NCI-H1105 treated with DMSO at 0.1 percent for 48 hours (cell line): ENCODE results near the gene DDX42.

Experiments used
- DNase-seq: peaks from one replicate; lab custom pipeline; 2025; lab: John Stamatoyannopoulos, UW

The DDX42 gene, protein sequence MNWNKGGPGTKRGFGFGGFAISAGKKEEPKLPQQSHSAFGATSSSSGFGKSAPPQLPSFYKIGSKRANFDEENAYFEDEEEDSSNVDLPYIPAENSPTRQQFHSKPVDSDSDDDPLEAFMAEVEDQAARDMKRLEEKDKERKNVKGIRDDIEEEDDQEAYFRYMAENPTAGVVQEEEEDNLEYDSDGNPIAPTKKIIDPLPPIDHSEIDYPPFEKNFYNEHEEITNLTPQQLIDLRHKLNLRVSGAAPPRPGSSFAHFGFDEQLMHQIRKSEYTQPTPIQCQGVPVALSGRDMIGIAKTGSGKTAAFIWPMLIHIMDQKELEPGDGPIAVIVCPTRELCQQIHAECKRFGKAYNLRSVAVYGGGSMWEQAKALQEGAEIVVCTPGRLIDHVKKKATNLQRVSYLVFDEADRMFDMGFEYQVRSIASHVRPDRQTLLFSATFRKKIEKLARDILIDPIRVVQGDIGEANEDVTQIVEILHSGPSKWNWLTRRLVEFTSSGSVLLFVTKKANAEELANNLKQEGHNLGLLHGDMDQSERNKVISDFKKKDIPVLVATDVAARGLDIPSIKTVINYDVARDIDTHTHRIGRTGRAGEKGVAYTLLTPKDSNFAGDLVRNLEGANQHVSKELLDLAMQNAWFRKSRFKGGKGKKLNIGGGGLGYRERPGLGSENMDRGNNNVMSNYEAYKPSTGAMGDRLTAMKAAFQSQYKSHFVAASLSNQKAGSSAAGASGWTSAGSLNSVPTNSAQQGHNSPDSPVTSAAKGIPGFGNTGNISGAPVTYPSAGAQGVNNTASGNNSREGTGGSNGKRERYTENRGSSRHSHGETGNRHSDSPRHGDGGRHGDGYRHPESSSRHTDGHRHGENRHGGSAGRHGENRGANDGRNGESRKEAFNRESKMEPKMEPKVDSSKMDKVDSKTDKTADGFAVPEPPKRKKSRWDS

GRCh38 chr17:63774141-63774968 lies at the start of gene DDX42:
Gene DDX42, plus strand, starts transcription at chr17:63774170. Its CDS starts 12,880 bp downstream, at chr17:63787050.
- peak; percentile 24 for DNase-seq

GRCh38 chr17:63735691-63736090 lies 38.3 kb upstream of the DDX42 start:
- DNase-seq = no peak

DNA sequence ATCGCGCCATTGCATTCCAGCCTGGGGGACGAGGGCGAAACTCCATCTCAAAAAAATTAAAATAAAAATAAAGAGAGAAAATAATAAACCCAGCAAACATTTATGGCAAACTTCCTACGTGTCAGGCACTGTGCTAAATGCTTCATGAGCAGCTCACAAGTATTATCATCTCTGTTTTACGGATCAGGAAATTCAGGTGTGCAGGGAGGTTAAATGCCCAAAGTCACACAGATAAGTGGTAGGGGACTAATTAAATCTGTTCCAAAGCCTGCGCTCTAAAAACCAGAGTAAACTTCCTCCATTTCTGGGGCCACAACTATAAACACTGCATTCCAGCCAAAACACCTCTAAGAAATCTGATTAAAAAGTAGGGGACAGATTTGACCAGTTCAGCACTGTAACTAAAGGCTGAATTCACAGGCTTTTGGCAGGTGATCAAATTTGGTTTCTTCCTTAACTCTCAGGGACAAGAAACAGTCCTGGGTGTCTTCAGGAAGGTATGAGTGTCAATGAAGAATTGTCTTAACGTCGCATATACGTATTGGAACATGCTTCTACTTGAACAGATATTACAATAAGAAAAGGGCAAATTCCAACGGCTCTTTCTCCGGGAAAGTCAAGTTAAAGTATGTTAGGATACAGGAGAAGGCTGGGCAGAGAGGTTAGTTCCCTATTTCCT lies 33.4 kb upstream of the DDX42 start:
- DNase-seq = no peak

DNA sequence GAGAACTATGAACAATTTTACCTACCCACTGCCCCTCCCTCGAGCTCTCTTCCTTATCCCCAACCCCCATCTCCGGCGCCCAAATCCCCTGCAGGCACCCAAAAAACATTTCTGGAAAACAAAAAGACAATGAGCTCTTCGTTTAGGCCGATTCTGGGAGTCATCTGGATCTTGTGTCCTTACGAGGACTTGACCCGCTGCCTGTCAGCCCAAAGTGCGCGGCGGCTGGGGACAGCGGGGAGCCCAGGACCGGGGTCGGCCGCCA lies 32.9 kb upstream of the DDX42 start:
- no peak for DNase-seq

DNA sequence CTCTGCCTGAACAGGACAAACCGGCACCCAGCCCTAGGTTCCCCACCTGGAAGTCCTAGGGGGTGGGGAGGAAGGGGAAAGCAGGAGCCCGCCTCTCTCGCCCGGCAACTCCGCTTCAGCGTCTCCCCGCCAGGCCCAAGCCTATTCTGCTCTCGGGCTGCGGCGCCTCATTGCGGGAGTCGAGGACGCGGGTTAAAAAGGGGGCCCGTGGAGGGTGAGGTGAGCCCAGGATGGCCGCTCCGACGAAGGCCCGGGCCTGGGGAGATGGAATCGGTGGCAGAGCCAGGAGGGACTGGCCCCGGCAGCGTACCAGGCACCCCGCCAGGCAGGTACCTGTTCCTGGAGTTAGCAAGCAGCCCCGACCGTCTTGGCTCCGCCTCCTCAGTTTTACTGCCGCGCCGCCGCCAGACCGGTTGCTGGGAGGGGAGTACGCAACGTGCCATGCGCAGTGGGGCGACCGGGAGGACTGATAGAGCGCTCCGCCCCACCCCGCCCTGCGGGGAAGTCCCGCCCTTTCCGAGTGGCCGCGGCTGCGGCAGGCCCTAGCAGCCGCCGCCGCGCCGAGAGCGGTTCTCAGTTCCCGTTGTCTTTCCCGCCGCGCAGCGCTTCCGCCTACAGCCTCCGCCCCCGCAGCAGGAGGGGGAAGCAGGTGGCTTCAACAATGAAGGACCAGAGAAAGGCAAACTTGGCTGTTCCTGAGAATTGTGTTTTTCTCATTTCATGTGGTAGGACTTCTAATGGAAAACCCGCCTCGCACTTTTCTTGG lies 32.4 kb upstream of the DDX42 start, which contains the start of gene STRADA:
Gene STRADA, minus strand, starts transcription at position 392 of the 766 bp plus-strand sequence. CDS start 13,430 bp downstream, outside the sequence.
- DNase-seq = peak; percentile 96

GRCh38 chr17:63751806-63752205 lies 22.2 kb upstream of the DDX42 start:
- no peak for DNase-seq

DNA sequence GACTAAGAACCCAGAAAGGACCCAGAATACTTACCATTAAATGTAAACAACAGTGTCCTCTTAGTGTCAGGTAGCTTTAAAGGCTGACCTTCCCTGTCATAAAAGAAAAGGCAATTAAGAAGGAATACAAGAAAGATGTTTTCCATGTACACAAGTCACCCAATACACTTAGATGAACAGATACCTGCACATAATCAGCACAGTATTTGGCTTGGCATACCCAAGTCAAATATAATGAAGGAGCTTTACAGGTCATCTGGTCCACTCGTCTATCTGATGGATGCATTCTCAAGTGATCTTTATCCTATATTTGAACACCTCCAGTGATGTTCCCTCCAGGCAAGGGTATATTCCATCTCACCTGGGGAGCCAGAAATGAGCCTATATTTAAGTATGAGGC lies 21.3 kb upstream of the DDX42 start:
- DNase-seq = no peak

DNA sequence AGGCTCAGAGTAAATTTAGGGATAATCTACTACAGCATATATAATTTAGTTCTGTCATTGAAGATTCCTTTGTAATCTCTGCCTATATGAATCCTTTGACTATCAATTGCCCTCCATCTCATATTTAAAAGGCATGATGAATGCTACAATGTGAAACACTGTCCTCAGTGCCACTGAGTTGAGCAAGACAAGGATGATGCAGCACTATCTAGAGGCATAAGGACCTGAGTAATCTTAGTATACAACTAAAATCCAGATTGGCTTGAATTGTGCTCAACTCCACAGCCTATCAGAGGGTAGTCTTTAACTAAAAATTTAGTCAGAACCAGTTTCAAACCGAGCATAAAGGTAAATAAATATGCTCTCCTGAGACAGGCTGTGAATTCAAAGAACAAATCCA lies 20.8 kb upstream of the DDX42 start:
- DNase-seq = no peak

GRCh38 chr17:63754046-63754445 lies 19.9 kb upstream of the DDX42 start:
- DNase-seq = no peak

DNA sequence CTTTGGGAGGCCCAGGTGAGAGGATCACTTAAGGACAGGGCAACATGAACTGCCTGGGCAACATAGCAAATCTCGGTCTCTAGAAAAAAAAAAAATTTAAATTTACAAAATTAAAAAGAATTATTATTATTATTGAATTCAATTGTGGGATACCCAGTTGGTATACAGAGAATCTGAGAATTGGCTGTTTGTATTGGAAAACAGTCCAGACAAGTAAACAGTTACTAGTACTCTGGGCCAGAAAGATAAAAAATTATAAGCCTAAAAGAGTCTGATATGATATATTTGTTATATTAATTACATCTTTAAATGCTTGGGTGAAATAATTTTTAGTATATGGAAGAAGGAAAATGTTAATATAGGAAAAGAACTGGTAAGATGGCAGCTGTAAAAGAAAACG lies 15.5 kb upstream of the DDX42 start:
- DNase-seq = no peak

GRCh38 chr17:63760771-63761539 lies 13.0 kb upstream of the DDX42 start:
- DNase-seq = no peak

GRCh38 chr17:63762161-63763078 lies 11.6 kb upstream of the DDX42 start:
- DNase-seq = no peak

DNA sequence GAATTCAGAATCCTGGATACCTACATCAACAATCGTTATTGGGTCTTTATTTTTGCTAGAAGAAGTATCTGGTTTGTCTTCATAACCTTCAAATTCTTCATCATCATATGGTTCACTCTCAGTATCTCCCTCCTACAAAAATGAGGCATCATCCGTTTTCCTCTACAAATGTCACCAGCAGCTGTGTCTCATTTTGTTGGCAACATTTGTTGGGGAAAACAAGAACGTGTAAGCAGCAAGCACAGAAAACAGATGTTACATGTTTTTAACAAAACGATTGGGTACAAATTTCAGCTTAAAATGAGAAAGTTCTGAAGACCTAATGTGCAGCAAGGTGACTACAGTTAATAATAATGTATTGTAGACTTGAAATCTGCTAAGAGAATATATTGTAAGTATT lies 9.3 kb upstream of the DDX42 start:
- no peak for DNase-seq

DNA sequence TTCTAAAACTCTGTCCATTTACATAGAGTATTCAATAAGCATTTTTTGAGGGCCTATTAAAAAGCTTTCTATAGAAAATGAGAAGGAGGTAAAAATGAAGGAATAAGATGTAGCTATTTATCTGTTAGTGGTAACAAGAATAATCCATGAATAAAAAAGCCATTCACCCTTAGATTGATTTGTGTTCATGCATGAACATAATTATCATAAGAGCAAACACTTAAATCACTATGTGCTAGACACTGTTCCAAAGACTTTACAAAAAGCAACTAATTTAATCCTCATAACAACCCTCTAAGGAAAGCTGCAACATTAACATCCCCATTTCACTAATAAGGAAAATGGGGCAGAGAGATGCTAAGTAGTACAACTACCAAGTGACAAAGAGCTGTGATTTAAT lies 7.2 kb upstream of the DDX42 start:
- no peak for DNase-seq

GRCh38 chr17:63768433-63768832 lies 5.5 kb upstream of the DDX42 start:
- DNase-seq = no peak

DNA sequence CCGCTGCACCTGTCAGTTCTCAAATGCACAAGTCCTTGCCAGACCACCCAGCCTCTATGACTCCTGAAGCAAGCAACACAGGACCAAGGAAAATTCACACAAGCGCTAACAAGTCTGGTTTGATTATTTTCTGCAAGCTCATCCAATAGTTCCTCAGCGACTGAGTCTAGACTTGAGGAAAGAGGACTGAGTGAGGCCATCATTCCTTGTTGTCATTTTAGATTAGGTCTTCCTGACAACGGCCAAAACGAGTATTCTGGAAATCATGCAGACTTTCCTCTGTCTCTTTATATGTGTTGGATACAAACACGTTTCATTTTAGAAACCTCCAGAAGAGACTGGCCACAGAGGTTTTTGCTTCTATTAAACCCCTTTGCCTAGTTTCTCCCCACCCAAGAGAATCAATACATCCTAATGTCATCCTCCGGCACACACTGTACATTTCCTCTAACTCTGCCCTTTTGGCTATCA lies 1.1 kb upstream of the DDX42 start:
- DNase-seq = no peak

GRCh38 chr17:63773272-63774140 lies 464 bp upstream of the DDX42 start, which contains the start of gene CCDC47:
Gene CCDC47, minus strand, starts transcription at chr17:63773597. Its CDS starts 7,422 bp downstream, at chr17:63766175.
- peak; percentile 96 for DNase-seq

GRCh38 chr17:63774969-63775265 lies 947 bp downstream of the DDX42 start:
- no peak for DNase-seq
